Endothelial cell of umbilical vein (primary cell): ENCODE measurements around the gene MFSD2A. TPM values are rescaled to one million over a fixed set of nuclear protein-coding genes. Genes with fewer than 3 reads are reported as not detected.

Source experiments
- BruUV-seq: library from RNA; stranded (reverse); fragments of 400-500 nt; replicated peaks from 2 replicates; lab custom pipeline; 2021; lab: Mats Ljungman, UMichigan
- CTCF ChIA-PET: fragments of 300-600, 350-600 bp; sonication (Branson Sonifier 250); formaldehyde crosslinking; loops from one replicate; lab custom pipeline; 2021; ENCODE audit warnings: antibody characterized with exemption, inconsistent platforms; lab: Charles Lee
- POLR2A ChIA-PET: fragments of 300-600, 350-600 bp; sonication (Branson Sonifier 250); formaldehyde crosslinking; loops from one replicate; lab custom pipeline; 2021; ENCODE audit warnings: antibody characterized with exemption, inconsistent platforms; lab: Charles Lee
- DNase-seq: peaks from one replicate; pipeline ENCODE4 v3.0.0-alpha.2; 2011; ENCODE audit warnings: low read depth, low spot score
- FAIRE-seq: peaks from 2 replicates; lab custom pipeline; 2011; peaks lifted over from hg19 to GRCh38; lab: Jason Lieb, UNC
- H2AFZ ChIP-seq: 2 replicates; pipeline ENCODE4 v1.6.0; 2012; ENCODE audit warnings: low read depth, low read length, control low read depth, inconsistent platforms
- H3K27ac ChIP-seq: 2 replicates; pipeline ENCODE4 v1.5.1; 2011; ENCODE audit warnings: low read depth, mild to moderate bottlenecking, control low read depth, low read length, moderate library complexity; ENCODE audit not compliant: insufficient read depth
- H3K27me3 ChIP-seq, 2 experiments: 2 replicates each; pipeline versions ENCODE4 v1.6.0 to v1.6.1; 2011; ENCODE audit warnings: low read length in 2 of 2, mixed read lengths in 1 of 2; ENCODE audit not compliant: control insufficient read depth in 2 of 2, insufficient read depth in 2 of 2
- H3K36me3 ChIP-seq, 2 experiments: 2 replicates in 1 of 2; 3 replicates in 1 of 2; pipeline ENCODE4 v1.5.1; 2011; ENCODE audit warnings: low read length in 2 of 2, mild to moderate bottlenecking in 1 of 2, moderate library complexity in 1 of 2; ENCODE audit not compliant: control insufficient read depth in 2 of 2, insufficient read depth in 2 of 2; ENCODE audit errors: extremely low read depth in 1 of 2
- H3K4me1 ChIP-seq: 3 replicates; pipeline ENCODE4 v1.5.1; 2011; ENCODE audit warnings: mild to moderate bottlenecking, low read length; ENCODE audit not compliant: control insufficient read depth, insufficient read depth; ENCODE audit errors: extremely low read depth
- H3K4me2 ChIP-seq: 2 replicates; pipeline ENCODE4 v1.6.1; 2011; ENCODE audit warnings: low read length, control low read depth, mixed read lengths; ENCODE audit not compliant: insufficient read depth
- H3K4me3 ChIP-seq, 3 experiments: fragments of 200-600 bp in 1 of 3; sonication (generic), shearing (Covaris generic) in 1 of 3; replicated peaks in 1 of 3; 2 replicates each; pipeline ENCODE4 v1.5.1; 2011 to 2016; ENCODE audit warnings: control low read depth in 3 of 3, low read length in 3 of 3, mild to moderate bottlenecking in 2 of 3, inconsistent platforms in 1 of 3, low read depth in 1 of 3, moderate library complexity in 1 of 3; ENCODE audit not compliant: insufficient read depth in 1 of 3
- H3K79me2 ChIP-seq: 2 replicates; pipeline ENCODE4 v1.6.0; 2012; ENCODE audit warnings: low read length, inconsistent platforms; ENCODE audit not compliant: control insufficient read depth, insufficient read depth
- H3K9ac ChIP-seq: replicated peaks from 2 replicates; pipeline ENCODE3; 2011; ENCODE audit warnings: low read length, control low read depth; ENCODE audit not compliant: insufficient read depth; ENCODE audit errors: extremely low read depth
- H3K9me1 ChIP-seq: replicated peaks from 3 replicates; pipeline ENCODE4 v1.6.0; 2011; ENCODE audit warnings: mild to moderate bottlenecking, low read length; ENCODE audit not compliant: control insufficient read depth, insufficient read depth; ENCODE audit errors: extremely low read depth
- H3K9me3 ChIP-seq: replicated peaks from 2 replicates; pipeline ENCODE4 v1.5.1; 2012; ENCODE audit warnings: low read length, inconsistent platforms; ENCODE audit not compliant: control insufficient read depth, insufficient read depth
- H4K20me1 ChIP-seq: replicated peaks from 2 replicates; pipeline ENCODE3; 2011; ENCODE audit warnings: mild to moderate bottlenecking, low read length; ENCODE audit not compliant: control insufficient read depth, insufficient read depth; ENCODE audit errors: extremely low read depth
- CTCF ChIP-seq, 2 donors: IDR thresholded peaks; 1 replicate in 1 of 2; 2 replicates in 1 of 2; pipeline ENCODE4 v1.5.1; 2011; ENCODE audit warnings: low read length in 2 of 2, mild to moderate bottlenecking in 2 of 2, moderate library complexity in 2 of 2, control low read depth in 1 of 2, inconsistent platforms in 1 of 2, low read depth in 1 of 2; ENCODE audit not compliant: insufficient read depth in 1 of 2; ENCODE audit errors: extremely low read depth in 1 of 2
- EZH2 ChIP-seq: IDR thresholded peaks from 2 replicates; pipeline ENCODE4 v1.6.1; 2012; ENCODE audit warnings: borderline replicate concordance, low read depth, mild to moderate bottlenecking, moderate library complexity, low read length, inconsistent platforms; ENCODE audit not compliant: severe bottlenecking
- FOS ChIP-seq: IDR thresholded peaks from 2 replicates; pipeline ENCODE4 v1.6.1; 2011; ENCODE audit warnings: mild to moderate bottlenecking, low read length, moderate library complexity, borderline replicate concordance; ENCODE audit not compliant: insufficient read depth
- GATA2 ChIP-seq: IDR thresholded peaks from 2 replicates; pipeline ENCODE4 v1.7.0; 2011; ENCODE audit warnings: low read depth, mild to moderate bottlenecking, moderate library complexity, mixed read lengths, low read length; ENCODE audit not compliant: insufficient read length, insufficient read depth
- JUN ChIP-seq: IDR thresholded peaks from 2 replicates; pipeline ENCODE4 v1.6.1; 2011; ENCODE audit warnings: borderline replicate concordance, low read depth; ENCODE audit not compliant: insufficient read length, insufficient read depth
- MAX ChIP-seq: IDR thresholded peaks from 2 replicates; pipeline ENCODE4 v1.6.1; 2011; ENCODE audit not compliant: insufficient read depth, insufficient read length
- MYC ChIP-seq: IDR thresholded peaks from one replicate; pipeline ENCODE4 v1.6.1; 2011; ENCODE audit warnings: mild to moderate bottlenecking, low read depth, low read length
- POLR2A ChIP-seq: IDR thresholded peaks from 2 replicates; pipeline ENCODE4 v1.6.1; 2012; ENCODE audit warnings: low read depth, mild to moderate bottlenecking, control low read depth, low read length
- POLR2AphosphoS5 ChIP-seq: IDR thresholded peaks from 2 replicates; pipeline ENCODE4 v1.6.1; 2012; ENCODE audit warnings: low read depth, mild to moderate bottlenecking, control low read depth, low read length, moderate library complexity; ENCODE audit not compliant: insufficient read depth
- dilution Hi-C: fragments of 300-500 bp; cut with MboI; formaldehyde crosslinking; loops from one replicate; pipeline ENCODE4 v1.15.0; 2019; ENCODE audit warnings: low sequenced_read_pairs; ENCODE audit not compliant: extremely low pct_ligation_motif_present
- intact Hi-C: fragments of 100-400 bp; cut with micrococcal nuclease; formaldehyde crosslinking; loops from one replicate; pipeline ENCODE4 v1.10.0; 2022
- polyA plus RNA-seq, 4 experiments: library from polyadenylated mRNA; depleted of rRNA in 3 of 4; stranded (reverse) in 3 of 4; unstranded in 1 of 4; fragments of >200 nt; gene quantifications; 2 replicates each; pipeline versions ENCODE4 v1.2.1 to v1.2.3, GENCODE V29; 2011 to 2012; ENCODE audit warnings: missing spikeins in 1 of 4
- total RNA-seq: library from RNA; stranded (reverse); gene quantifications from 2 replicates; pipeline ENCODE4 v1.2.3, GENCODE V29; 2021

Gene MFSD2A
- total and polyA plus RNA-seq, 2 donors (not counting 3 experiments of a cell fraction or from before 2014, with no cell fraction given) = 2.7 to 5.5 TPM

GRCh38 chr1:40011198-40011597, 56.3 kb downstream of the MFSD2A start:
- no peak overlapping the region for H3K4me3 ChIP-seq
- ChIA-PET CTCF (no interaction called here), POLR2A (no interaction called here)
- H3K27ac ChIP-seq = no peak overlapping the region
- H3K4me1 ChIP-seq = peaks cover 22% of the 10 kb centered on the region
- no peak for FAIRE-seq
- TF ChIP-seq MYC (no peak), GATA2 (no peak), MAX (no peak), FOS (no peak), CTCF (IDR thresholded peaks at IDR 0.05; ENCODE audit: extremely low read depth in 1 of 2, insufficient read depth in 1 of 2, low read depth in 1 of 2, low read length in 2 of 2) (no peak), EZH2 (no peak), POLR2AphosphoS5 (no peak), POLR2A (no peak), JUN (no peak)
- no peaks in the 10 kb centered on the region for H3K36me3 ChIP-seq
- H3K9me1 ChIP-seq = no peaks in the 10 kb centered on the region
- intact Hi-C loops = no loop called here
- no peak overlapping the region for H3K4me2 ChIP-seq
- no peak overlapping the region for H2AFZ ChIP-seq
- H3K9ac ChIP-seq = no peak overlapping the region
- no peaks in the 10 kb centered on the region for H4K20me1 ChIP-seq
- no TSS peak for BruUV-seq
- no peaks in the 10 kb centered on the region for H3K9me3 ChIP-seq
- DNase-seq = no peak
- dilution Hi-C loops = no loop called here
- H3K79me2 ChIP-seq = no peaks in the 10 kb centered on the region
- H3K27me3 ChIP-seq = no peaks in the 10 kb centered on the region
